GM12878 (cell line): ENCODE measurements around the gene OFD1. TPM values are rescaled to one million over a fixed set of nuclear protein-coding genes. Genes with fewer than 3 reads are reported as not detected.

Experiments used
- ATAC-seq: fragments of 200-7000 bp; cut with Tn5 transposase; 3 replicates; pipeline ENCODE4 v1.9.1; 2020; ENCODE audit warnings: mild to moderate bottlenecking, moderate library complexity
- BruUV-seq: library from RNA; stranded (reverse); fragments of 400-500 nt; replicated peaks from 2 replicates; lab custom pipeline; 2021; lab: Mats Ljungman, UMichigan
- CTCF ChIA-PET: fragments of 300-600 bp; sonication (Branson Sonifier 250); formaldehyde crosslinking; extraction: SDS; loops from one replicate; lab custom pipeline; 2021; ENCODE audit warnings: inconsistent platforms; lab: Yijun Ruan, JAX
- POLR2A ChIA-PET: fragments of 350-600 bp; formaldehyde crosslinking; extraction: SDS; loops from one replicate; lab custom pipeline; 2021; ENCODE audit warnings: inconsistent platforms; lab: Charles Lee
- RAD21 ChIA-PET: fragments of 300-600 bp; sonication (Branson Sonifier 250); formaldehyde crosslinking; loops from one replicate; lab custom pipeline; 2023; ENCODE audit warnings: antibody characterized with exemption; ENCODE audit not compliant: unreplicated experiment; lab: Charles Lee
- SMC1A ChIA-PET: fragments of 300-600 bp; sonication (Branson Sonifier 250); formaldehyde crosslinking; loops from one replicate; lab custom pipeline; 2023; ENCODE audit not compliant: unreplicated experiment, uncharacterized antibody; lab: Charles Lee
- DNase-seq: peaks from one replicate; pipeline ENCODE4 v3.0.0-alpha.2; 2011; ENCODE audit warnings: low read depth, low spot score
- FAIRE-seq: peaks from 3 replicates; lab custom pipeline; 2011; peaks lifted over from hg19 to GRCh38; lab: Jason Lieb, UNC
- H2AFZ ChIP-seq: 2 replicates; pipeline ENCODE4 v1.6.0; 2011; ENCODE audit warnings: low read depth, low read length, control low read depth; ENCODE audit not compliant: control insufficient read depth
- H3K27ac ChIP-seq: 2 replicates; pipeline ENCODE4 v1.5.1; 2011; ENCODE audit warnings: control low read depth; ENCODE audit not compliant: control insufficient read depth, insufficient read depth
- H3K27me3 ChIP-seq, 2 experiments: replicated peaks in 1 of 2; 2 replicates each; pipeline versions ENCODE4 v1.6.0 to v1.6.1; 2011; ENCODE audit warnings: low read length in 1 of 2; ENCODE audit not compliant: control insufficient read depth in 2 of 2, insufficient read depth in 2 of 2
- H3K36me3 ChIP-seq, 2 experiments: 2 replicates each; pipeline ENCODE4 v1.5.1; 2011; ENCODE audit warnings: low read length in 1 of 2; ENCODE audit not compliant: control insufficient read depth in 2 of 2, insufficient read depth in 2 of 2
- H3K4me1 ChIP-seq: 2 replicates; pipeline ENCODE4 v1.6.1; 2011; ENCODE audit warnings: mild to moderate bottlenecking, low read length, moderate library complexity, mixed read lengths; ENCODE audit not compliant: control insufficient read depth, insufficient read depth
- H3K4me2 ChIP-seq: 2 replicates; pipeline ENCODE4 v1.6.0; 2011; ENCODE audit warnings: control low read depth; ENCODE audit not compliant: control insufficient read depth, insufficient read depth
- H3K4me3 ChIP-seq: fragments of 200-600 bp; sonication (generic); 2 replicates; pipeline ENCODE4 v1.5.1; 2016
- H3K79me2 ChIP-seq: 2 replicates; pipeline ENCODE4 v1.6.0; 2011; ENCODE audit warnings: low read length; ENCODE audit not compliant: control insufficient read depth, insufficient read depth
- H3K9ac ChIP-seq: 2 replicates; pipeline ENCODE4 v1.8.0; 2011; ENCODE audit warnings: low read length, control low read depth, mixed read lengths; ENCODE audit not compliant: control insufficient read depth, insufficient read depth
- H3K9me3 ChIP-seq: replicated peaks from 3 replicates; pipeline ENCODE4 v1.5.1; 2011; ENCODE audit warnings: mild to moderate bottlenecking, low read length; ENCODE audit not compliant: control insufficient read depth, insufficient read depth
- H4K20me1 ChIP-seq: 2 replicates; pipeline ENCODE4 v1.6.0; 2011; ENCODE audit not compliant: control insufficient read depth, insufficient read depth
- RAD21 ChIP-seq: IDR thresholded peaks from 2 replicates; pipeline ENCODE4 v1.6.1; 2011; ENCODE audit warnings: mild to moderate bottlenecking, low read depth, low read length, moderate library complexity; ENCODE audit not compliant: insufficient read depth
- WGBS: methylation state at CpG from one replicate; pipeline ENCODE4 v1.1.6; 2016; ENCODE audit warnings: low lambda C conversion rate; ENCODE audit not compliant: insufficient replicate concordance, insufficient coverage; ENCODE audit errors: missing lambda C conversion rate; 5-methylcytosine and 5-hydroxymethylcytosine counted together
- in situ Hi-C: fragments of 300-500 bp; cut with MboI; formaldehyde crosslinking; loops from 9 replicates; pipeline ENCODE4 v1.14.3; 2018; ENCODE audit warnings: mixed read lengths
- intact Hi-C: fragments of 100-400 bp; cut with micrococcal nuclease; formaldehyde crosslinking; loops from one replicate; pipeline ENCODE4 v1.14.2; 2022; ENCODE audit not compliant: unreplicated experiment
- polyA plus RNA-seq, 11 experiments: library from polyadenylated mRNA; depleted of rRNA in 4 of 11; unstranded in 6 of 11; stranded (reverse) in 5 of 11; fragments of >200 nt; fragmentation: Nextera tagmentation in 4 of 11; fragmentation: Illumina TruSeq in 1 of 11; extraction: Ambion mirVana in 4 of 11; extraction: Trizol in 1 of 11; gene quantifications; 1 replicate in 1 of 11; 2 replicates in 10 of 11; pipeline versions ENCODE4 v1.2.1 to v1.2.3, GENCODE V29; 2011 to 2016; ENCODE audit warnings: inconsistent platforms in 2 of 11, missing spikeins in 2 of 11, low read depth in 1 of 11
- total RNA-seq, 4 experiments: library from RNA; depleted of rRNA in 3 of 4; stranded (reverse); fragments of >200 nt in 3 of 4; fragmentation: Illumina TruSeq in 1 of 4; extraction: Trizol in 1 of 4; gene quantifications; 2 replicates each; pipeline versions ENCODE4 v1.2.1 to v1.2.3, GENCODE V29; 2013 to 2021
- TF ChIP-seq, protein P1 (sequence below): IDR thresholded peaks from 2 replicates; pipeline ENCODE4 v1.6.1; 2011; ENCODE audit warnings: borderline replicate concordance, low read depth, mild to moderate bottlenecking, moderate library complexity, low read length; ENCODE audit not compliant: insufficient read depth, poor library complexity, severe bottlenecking

Gene OFD1
- total and polyA plus RNA-seq, 10 of the 15 experiments (the other 5 are each of a cell fraction or from before 2014, with no cell fraction given): 22.4 to 77.2 (median 34.1) TPM

DNA sequence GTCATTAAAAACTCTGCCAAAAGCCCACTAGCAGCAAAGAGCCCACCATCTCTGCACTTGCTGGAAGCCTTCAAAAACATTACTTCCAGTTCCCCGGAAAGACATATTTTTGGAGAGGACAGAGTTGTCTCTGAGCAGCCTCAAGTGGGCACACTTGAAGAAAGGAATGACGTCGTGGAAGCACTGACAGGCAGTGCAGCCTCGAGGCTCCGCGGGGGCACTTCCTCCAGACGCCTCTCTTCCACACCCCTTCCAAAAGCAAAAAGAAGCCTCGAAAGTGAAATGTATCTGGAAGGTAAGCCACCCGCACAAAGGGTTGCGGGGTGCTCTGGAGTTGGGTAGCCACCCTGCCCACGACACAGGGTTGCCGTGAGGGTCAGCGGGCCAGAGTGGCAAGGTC, 25.9 kb downstream of the OFD1 start:
- in situ Hi-C loops: no loop called here
- SMC1A ChIA-PET: interaction anchor here (0.7 to 3.4 kb wide), 11 partner anchors 9 to 137 kb away, joined by 3 to 43 read pairs (median 4); no protein-coding TSS in a partner anchor
- POLR2A ChIA-PET: interaction anchor here (7.2 kb wide), 1 partner anchor 63 kb away, joined by 31 read pairs; no protein-coding TSS in a partner anchor
- Histone ChIP-seq H3K9ac (no peak overlapping the region), H3K4me2 (no peak overlapping the region), H3K79me2 (no peaks in the 10 kb centered on the region; the same call in 1 of the 2 replicates), H3K4me3 (0 out of 2 replicates have a peak overlapping the region, but pooled peaks have one; percentile 3), H3K4me1 (peaks cover 28% of the 10 kb centered on the region), H2AFZ (no peak overlapping the region), H3K9me3 (no peaks in the 10 kb centered on the region), H3K36me3 (peaks cover 0 to 5% of the 10 kb centered on the region in 2 experiments; a peak in 2 of 4 replicates), H4K20me1 (no peaks in the 10 kb centered on the region), H3K27ac (peak overlapping the region; percentile 79; the same call in 1 of the 2 replicates), H3K27me3 (no peaks in the 10 kb centered on the region)
- intact Hi-C loops: no loop called here
- RAD21 ChIA-PET: interaction anchor here (1.1 to 15.7 kb wide), 5 partner anchors 10 to 107 kb away, joined by 3 to 175 read pairs (median 17); partner anchors contain the start of gene TCEANC
- no peak for FAIRE-seq
- no peak for ATAC-seq
- DNase-seq: no peak
- no TSS peak for BruUV-seq
- CTCF ChIA-PET: interaction anchor here (1.0 to 9.0 kb wide), 4 partner anchors 11 to 94 kb away, joined by 3 to 95 read pairs (median 3); no protein-coding TSS in a partner anchor
- TF ChIP-seq, protein P1, sequence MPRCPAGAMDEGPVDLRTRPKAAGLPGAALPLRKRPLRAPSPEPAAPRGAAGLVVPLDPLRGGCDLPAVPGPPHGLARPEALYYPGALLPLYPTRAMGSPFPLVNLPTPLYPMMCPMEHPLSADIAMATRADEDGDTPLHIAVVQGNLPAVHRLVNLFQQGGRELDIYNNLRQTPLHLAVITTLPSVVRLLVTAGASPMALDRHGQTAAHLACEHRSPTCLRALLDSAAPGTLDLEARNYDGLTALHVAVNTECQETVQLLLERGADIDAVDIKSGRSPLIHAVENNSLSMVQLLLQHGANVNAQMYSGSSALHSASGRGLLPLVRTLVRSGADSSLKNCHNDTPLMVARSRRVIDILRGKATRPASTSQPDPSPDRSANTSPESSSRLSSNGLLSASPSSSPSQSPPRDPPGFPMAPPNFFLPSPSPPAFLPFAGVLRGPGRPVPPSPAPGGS: no peak
- TF ChIP-seq RAD21: no peak
- WGBS: 92% methylated on average over 13 of the region's 13 CpGs
